GM12878 (cell line): Measurements from ENCODE around the gene LAMB4. TPM values are rescaled to one million over a fixed set of nuclear protein-coding genes. Genes with fewer than 3 reads are reported as not detected.

Experiments used
- BRCA1 ChIP-seq: IDR thresholded peaks from 2 replicates; pipeline ENCODE4 v1.6.1; 2011; ENCODE audit warnings: low read depth, low read length, improper control_type of control experiment
- CBX5 ChIP-seq: sonication (generic); IDR thresholded peaks from 2 replicates; pipeline ENCODE4 v1.6.1; 2016; ENCODE audit warnings: low read depth, moderate library complexity, mild to moderate bottlenecking, inconsistent platforms
- CREB1 ChIP-seq: IDR thresholded peaks from 2 replicates; pipeline ENCODE4 v1.6.1; 2012; ENCODE audit warnings: low read depth, mild to moderate bottlenecking, inconsistent platforms
- FOS ChIP-seq: IDR thresholded peaks from 3 replicates; pipeline ENCODE4 v1.6.1; 2011; ENCODE audit warnings: borderline replicate concordance; ENCODE audit not compliant: insufficient read length; ENCODE audit errors: extremely low read depth
- GABPA ChIP-seq: IDR thresholded peaks from 2 replicates; pipeline ENCODE4 v1.6.1; 2014; ENCODE audit warnings: antibody characterized with exemption, low read depth, mild to moderate bottlenecking, inconsistent platforms
- KAT2A ChIP-seq: conservative IDR thresholded peaks from 2 replicates; pipeline ENCODE4 v1.6.1; 2011; ENCODE audit warnings: low read depth, low read length; ENCODE audit not compliant: control insufficient read depth
- NR2C2 ChIP-seq: IDR thresholded peaks from 2 replicates; pipeline ENCODE4 v1.6.1; 2011; ENCODE audit warnings: borderline replicate concordance, low read depth; ENCODE audit not compliant: control insufficient read depth, insufficient read length
- NRF1 ChIP-seq: conservative IDR thresholded peaks from 2 replicates; pipeline ENCODE4 v1.6.1; 2011; ENCODE audit warnings: mild to moderate bottlenecking, low read depth, low read length, improper control_type of control experiment
- POLR2AphosphoS5 ChIP-seq: IDR thresholded peaks from 2 replicates; pipeline ENCODE4 v1.6.1; 2011; ENCODE audit warnings: mild to moderate bottlenecking, low read length, inconsistent platforms
- RAD21 ChIP-seq: IDR thresholded peaks from 2 replicates; pipeline ENCODE4 v1.6.1; 2011; ENCODE audit warnings: mild to moderate bottlenecking, low read depth, low read length, moderate library complexity; ENCODE audit not compliant: insufficient read depth
- RB1 ChIP-seq: fragments of 450-650 bp; formaldehyde crosslinking; IDR thresholded peaks from 2 replicates; pipeline ENCODE4 v1.6.1; 2017; ENCODE audit warnings: mild to moderate bottlenecking, borderline replicate concordance
- RBBP5 ChIP-seq: fragments of 200-600 bp; sonication (generic); conservative IDR thresholded peaks from 2 replicates; pipeline ENCODE4 v1.6.1; 2016
- SMARCA5 ChIP-seq: fragments of 450-650 bp; IDR thresholded peaks from 2 replicates; pipeline ENCODE4 v1.6.1; 2017; ENCODE audit warnings: mild to moderate bottlenecking
- SREBF2 ChIP-seq: IDR thresholded peaks from 2 replicates; pipeline ENCODE4 v1.6.1; 2012; ENCODE audit warnings: mild to moderate bottlenecking, low read length
- SUPT20H ChIP-seq: IDR thresholded peaks from 2 replicates; pipeline ENCODE4 v1.6.1; 2011; ENCODE audit warnings: low read depth, mild to moderate bottlenecking, low read length, moderate library complexity, borderline replicate concordance; ENCODE audit not compliant: control insufficient read depth
- YY1 ChIP-seq: IDR thresholded peaks from 2 replicates; pipeline ENCODE4 v1.6.1; 2011; ENCODE audit warnings: low read depth, mild to moderate bottlenecking, low read length
- ZBED1 ChIP-seq: IDR thresholded peaks from 2 replicates; pipeline ENCODE4 v1.6.1; 2016; ENCODE audit warnings: borderline replicate concordance
- ZNF274 ChIP-seq: IDR thresholded peaks from one replicate; pipeline ENCODE4 v1.8.0; 2011; ENCODE audit not compliant: insufficient read length, insufficient read depth
- polyA plus RNA-seq, 11 experiments: library from polyadenylated mRNA; depleted of rRNA in 4 of 11; unstranded in 6 of 11; stranded (reverse) in 5 of 11; fragments of >200 nt; fragmentation: Nextera tagmentation in 4 of 11; fragmentation: Illumina TruSeq in 1 of 11; extraction: Ambion mirVana in 4 of 11; extraction: Trizol in 1 of 11; gene quantifications; 1 replicate in 1 of 11; 2 replicates in 10 of 11; pipeline versions ENCODE4 v1.2.1 to v1.2.3, GENCODE V29; 2011 to 2016; ENCODE audit warnings: inconsistent platforms in 2 of 11, missing spikeins in 2 of 11, low read depth in 1 of 11
- total RNA-seq, 4 experiments: library from RNA; depleted of rRNA in 3 of 4; stranded (reverse); fragments of >200 nt in 3 of 4; fragmentation: Illumina TruSeq in 1 of 4; extraction: Trizol in 1 of 4; gene quantifications; 2 replicates each; pipeline versions ENCODE4 v1.2.1 to v1.2.3, GENCODE V29; 2013 to 2021
- TF ChIP-seq, protein P1 (sequence below): IDR thresholded peaks from 2 replicates; pipeline ENCODE4 v1.6.1; 2011; ENCODE audit warnings: borderline replicate concordance, low read depth, mild to moderate bottlenecking, moderate library complexity, mixed read lengths, low read length; ENCODE audit not compliant: insufficient read depth; ENCODE audit errors: extremely low read length
- TF ChIP-seq, protein P2 (sequence below): IDR thresholded peaks from 2 replicates; pipeline ENCODE4 v1.6.1; 2011; ENCODE audit warnings: low read depth, low read length, improper control_type of control experiment, borderline replicate concordance
- TF ChIP-seq, protein P3 (sequence below): fragments of 450-650 bp; IDR thresholded peaks from 2 replicates; pipeline ENCODE4 v1.6.1; 2018; ENCODE audit warnings: mild to moderate bottlenecking, low read depth, moderate library complexity; ENCODE audit not compliant: partially characterized antibody
- TF ChIP-seq, protein P4 (sequence below): fragments of 450-650 bp; formaldehyde crosslinking; IDR thresholded peaks from 2 replicates; pipeline ENCODE4 v1.5.0; 2022; ENCODE audit warnings: mild to moderate bottlenecking, missing genetic modification characterization

Gene LAMB4
- total and polyA plus RNA-seq, 10 of the 15 experiments (the other 5 are each of a cell fraction or from before 2014, with no cell fraction given) = 0.04 to 0.06 TPM; not detected in 8

DNA sequence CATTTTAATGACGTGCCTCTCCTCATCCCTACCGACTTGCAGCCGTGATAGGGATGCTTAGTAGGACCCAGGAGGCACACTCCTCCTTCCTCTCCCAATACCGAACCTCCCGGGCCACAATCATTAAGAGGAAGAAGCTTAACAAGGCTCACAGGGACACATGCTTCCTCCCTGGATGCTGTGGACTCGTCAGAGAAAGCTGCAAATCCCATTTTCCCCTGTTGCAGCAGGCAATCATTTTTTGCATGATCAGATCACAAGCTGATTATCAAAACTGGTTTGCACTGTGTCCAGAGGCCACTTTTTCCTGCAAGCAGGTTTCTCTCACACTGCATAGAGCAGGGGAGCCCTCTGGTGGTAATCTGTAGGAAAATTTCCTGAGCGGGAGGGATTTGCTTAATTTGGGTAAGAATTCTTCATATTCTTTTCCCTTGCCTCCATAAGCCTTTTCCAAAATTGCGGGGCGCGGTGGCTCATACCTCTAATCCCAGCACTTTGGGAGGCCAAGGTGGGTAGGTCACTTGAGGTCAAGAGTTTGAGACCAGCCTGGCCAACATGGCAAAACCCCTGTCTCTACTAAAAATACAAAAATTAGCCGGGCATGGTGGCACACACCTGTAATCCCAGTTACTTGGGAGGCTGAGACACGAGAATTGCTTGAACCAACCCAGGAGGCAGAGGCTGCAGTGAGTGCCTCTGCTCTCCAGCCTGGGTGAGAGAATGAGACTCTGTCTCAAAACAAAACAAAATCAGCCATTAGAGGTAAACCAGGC, 16.1 kb upstream of the LAMB4 start (continued):
- TF ChIP-seq GABPA = no peak
- TF ChIP-seq, protein P1, sequence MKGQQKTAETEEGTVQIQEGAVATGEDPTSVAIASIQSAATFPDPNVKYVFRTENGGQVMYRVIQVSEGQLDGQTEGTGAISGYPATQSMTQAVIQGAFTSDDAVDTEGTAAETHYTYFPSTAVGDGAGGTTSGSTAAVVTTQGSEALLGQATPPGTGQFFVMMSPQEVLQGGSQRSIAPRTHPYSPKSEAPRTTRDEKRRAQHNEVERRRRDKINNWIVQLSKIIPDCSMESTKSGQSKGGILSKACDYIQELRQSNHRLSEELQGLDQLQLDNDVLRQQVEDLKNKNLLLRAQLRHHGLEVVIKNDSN = no peak
- no peak for TF ChIP-seq SREBF2
- TF ChIP-seq NR2C2 = no peak
- no peak for TF ChIP-seq NRF1
- TF ChIP-seq BRCA1 = no peak
- no peak for TF ChIP-seq SMARCA5
- TF ChIP-seq KAT2A = no peak
- TF ChIP-seq POLR2AphosphoS5 = no peak
- TF ChIP-seq CREB1 = no peak
- TF ChIP-seq YY1 = peak; percentile 74
- no peak for TF ChIP-seq ZBED1
- no peak for TF ChIP-seq SUPT20H
- TF ChIP-seq, protein P2, sequence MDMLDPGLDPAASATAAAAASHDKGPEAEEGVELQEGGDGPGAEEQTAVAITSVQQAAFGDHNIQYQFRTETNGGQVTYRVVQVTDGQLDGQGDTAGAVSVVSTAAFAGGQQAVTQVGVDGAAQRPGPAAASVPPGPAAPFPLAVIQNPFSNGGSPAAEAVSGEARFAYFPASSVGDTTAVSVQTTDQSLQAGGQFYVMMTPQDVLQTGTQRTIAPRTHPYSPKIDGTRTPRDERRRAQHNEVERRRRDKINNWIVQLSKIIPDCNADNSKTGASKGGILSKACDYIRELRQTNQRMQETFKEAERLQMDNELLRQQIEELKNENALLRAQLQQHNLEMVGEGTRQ = no peak
- no peak for TF ChIP-seq ZNF274
- TF ChIP-seq RBBP5 = no peak
- TF ChIP-seq, protein P3, sequence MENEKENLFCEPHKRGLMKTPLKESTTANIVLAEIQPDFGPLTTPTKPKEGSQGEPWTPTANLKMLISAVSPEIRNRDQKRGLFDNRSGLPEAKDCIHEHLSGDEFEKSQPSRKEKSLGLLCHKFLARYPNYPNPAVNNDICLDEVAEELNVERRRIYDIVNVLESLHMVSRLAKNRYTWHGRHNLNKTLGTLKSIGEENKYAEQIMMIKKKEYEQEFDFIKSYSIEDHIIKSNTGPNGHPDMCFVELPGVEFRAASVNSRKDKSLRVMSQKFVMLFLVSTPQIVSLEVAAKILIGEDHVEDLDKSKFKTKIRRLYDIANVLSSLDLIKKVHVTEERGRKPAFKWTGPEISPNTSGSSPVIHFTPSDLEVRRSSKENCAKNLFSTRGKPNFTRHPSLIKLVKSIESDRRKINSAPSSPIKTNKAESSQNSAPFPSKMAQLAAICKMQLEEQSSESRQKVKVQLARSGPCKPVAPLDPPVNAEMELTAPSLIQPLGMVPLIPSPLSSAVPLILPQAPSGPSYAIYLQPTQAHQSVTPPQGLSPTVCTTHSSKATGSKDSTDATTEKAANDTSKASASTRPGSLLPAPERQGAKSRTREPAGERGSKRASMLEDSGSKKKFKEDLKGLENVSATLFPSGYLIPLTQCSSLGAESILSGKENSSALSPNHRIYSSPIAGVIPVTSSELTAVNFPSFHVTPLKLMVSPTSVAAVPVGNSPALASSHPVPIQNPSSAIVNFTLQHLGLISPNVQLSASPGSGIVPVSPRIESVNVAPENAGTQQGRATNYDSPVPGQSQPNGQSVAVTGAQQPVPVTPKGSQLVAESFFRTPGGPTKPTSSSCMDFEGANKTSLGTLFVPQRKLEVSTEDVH = peak; percentile 38
- TF ChIP-seq RAD21 = peak; percentile 100
- TF ChIP-seq, protein P4, sequence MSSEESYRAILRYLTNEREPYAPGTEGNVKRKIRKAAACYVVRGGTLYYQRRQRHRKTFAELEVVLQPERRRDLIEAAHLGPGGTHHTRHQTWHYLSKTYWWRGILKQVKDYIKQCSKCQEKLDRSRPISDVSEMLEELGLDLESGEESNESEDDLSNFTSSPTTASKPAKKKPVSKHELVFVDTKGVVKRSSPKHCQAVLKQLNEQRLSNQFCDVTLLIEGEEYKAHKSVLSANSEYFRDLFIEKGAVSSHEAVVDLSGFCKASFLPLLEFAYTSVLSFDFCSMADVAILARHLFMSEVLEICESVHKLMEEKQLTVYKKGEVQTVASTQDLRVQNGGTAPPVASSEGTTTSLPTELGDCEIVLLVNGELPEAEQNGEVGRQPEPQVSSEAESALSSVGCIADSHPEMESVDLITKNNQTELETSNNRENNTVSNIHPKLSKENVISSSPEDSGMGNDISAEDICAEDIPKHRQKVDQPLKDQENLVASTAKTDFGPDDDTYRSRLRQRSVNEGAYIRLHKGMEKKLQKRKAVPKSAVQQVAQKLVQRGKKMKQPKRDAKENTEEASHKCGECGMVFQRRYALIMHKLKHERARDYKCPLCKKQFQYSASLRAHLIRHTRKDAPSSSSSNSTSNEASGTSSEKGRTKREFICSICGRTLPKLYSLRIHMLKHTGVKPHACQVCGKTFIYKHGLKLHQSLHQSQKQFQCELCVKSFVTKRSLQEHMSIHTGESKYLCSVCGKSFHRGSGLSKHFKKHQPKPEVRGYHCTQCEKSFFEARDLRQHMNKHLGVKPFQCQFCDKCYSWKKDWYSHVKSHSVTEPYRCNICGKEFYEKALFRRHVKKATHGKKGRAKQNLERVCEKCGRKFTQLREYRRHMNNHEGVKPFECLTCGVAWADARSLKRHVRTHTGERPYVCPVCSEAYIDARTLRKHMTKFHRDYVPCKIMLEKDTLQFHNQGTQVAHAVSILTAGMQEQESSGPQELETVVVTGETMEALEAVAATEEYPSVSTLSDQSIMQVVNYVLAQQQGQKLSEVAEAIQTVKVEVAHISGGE (CRISPR knock-in tag) = no peak
- no peak for TF ChIP-seq FOS
- peak; percentile 51; the same call in 1 of the 2 replicates for TF ChIP-seq RB1
- no peak for TF ChIP-seq CBX5
